Stimulated activated CD8-positive, alpha-beta memory T cell treated with anti-CD3 and anti-CD28 coated beads, Interleukin-4, amount 100 ng/mL, for 4 hours (primary cell): ENCODE results near the gene RPL38.

Experiments
- DNase-seq, 2 donors: peaks; one replicate each; pipeline ENCODE4 v3.0.0-alpha.2; 2020; ENCODE audit warnings: low read depth in 2 of 2, low spot score in 1 of 2

Gene RPL38

GRCh38 chr17:74210191-74211140, 7.0 kb downstream of the RPL38 start:
- DNase-seq: peak; percentile 48 to 63

- no peak for DNase-seq
Measured at GRCh38 chr17:74211141-74211911, 7.8 kb downstream of the RPL38 start.

GRCh38 chr17:74211912-74212208, 8.4 kb downstream of the RPL38 start:
- DNase-seq: no peak

- no peak for DNase-seq
Measured at GRCh38 chr17:74212209-74212912, 8.9 kb downstream of the RPL38 start.

GRCh38 chr17:74212913-74213791, 9.7 kb downstream of the RPL38 start, which contains the start of gene TTYH2:
TTYH2 (plus strand) TSS chr17:74213571; CDS start chr17:74213588, 17 bp downstream.
- DNase-seq: peak; percentile 26 to 53

GRCh38 chr17:74213861-74214391, 10.4 kb downstream of the RPL38 start:
- DNase-seq: no peak

- DNase-seq: no peak
Measured at GRCh38 chr17:74214484-74215341, 11.2 kb downstream of the RPL38 start.

GRCh38 chr17:74215342-74215727, 11.9 kb downstream of the RPL38 start:
- DNase-seq: no peak

GRCh38 chr17:74216505-74216904, 13.0 kb downstream of the RPL38 start:
- no peak for DNase-seq

- DNase-seq: no peak
Measured at GRCh38 chr17:74217037-74217730, 13.7 kb downstream of the RPL38 start.

- DNase-seq: no peak
Measured at GRCh38 chr17:74217888-74218287, 14.4 kb downstream of the RPL38 start.

- DNase-seq: no peak
Measured at GRCh38 chr17:74218436-74218835, 15.0 kb downstream of the RPL38 start.

GRCh38 chr17:74219576-74220133, 16.2 kb downstream of the RPL38 start:
- no peak for DNase-seq

- no peak for DNase-seq
Measured at GRCh38 chr17:74220219-74220618, 16.7 kb downstream of the RPL38 start.

GRCh38 chr17:74220946-74221818, 17.7 kb downstream of the RPL38 start:
- DNase-seq: no peak

GRCh38 chr17:74222399-74222798, 18.9 kb downstream of the RPL38 start:
- DNase-seq: no peak

GRCh38 chr17:74223901-74224300, 20.4 kb downstream of the RPL38 start:
- no peak for DNase-seq
